GM20000 (cell line): ENCODE data around the gene VAX1.
A peak's percentile ranks its signal among the peaks of the same experiment; 100 is the strongest.

Source experiments
- DNase-seq: peaks from one replicate; pipeline ENCODE4 v3.0.0; 2012; ENCODE audit warnings: low spot score
- TF ChIP-seq, protein P1 (sequence below): IDR thresholded peaks from 2 replicates; pipeline ENCODE4 v1.5.1; 2012; ENCODE audit warnings: mild to moderate bottlenecking, control low read depth; ENCODE audit errors: extremely low read depth, missing control alignments

VAX1 gene

DNA sequence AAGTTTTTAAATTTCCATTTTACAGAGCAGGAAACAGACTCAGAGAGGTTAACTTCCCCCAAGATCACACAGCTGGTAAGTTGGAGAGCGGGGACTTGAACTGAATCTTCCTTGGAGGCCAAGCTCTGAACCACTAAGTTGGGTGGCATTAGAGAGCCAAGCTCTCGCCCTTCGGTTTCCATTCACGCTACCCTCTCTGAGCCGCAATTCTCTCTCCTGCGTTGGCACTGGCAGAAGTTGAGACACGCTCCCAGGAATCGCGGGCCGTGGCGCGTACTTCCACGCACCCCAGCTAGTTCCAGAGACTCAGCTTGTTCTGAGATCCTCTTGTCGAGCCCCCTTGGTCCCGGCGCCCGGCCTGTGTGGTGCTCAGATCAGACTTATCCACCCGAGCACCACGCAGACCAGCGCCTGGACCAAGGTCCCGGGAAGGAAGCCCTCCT lies 29.3 kb upstream of the VAX1 start:
- TF ChIP-seq, protein P1, sequence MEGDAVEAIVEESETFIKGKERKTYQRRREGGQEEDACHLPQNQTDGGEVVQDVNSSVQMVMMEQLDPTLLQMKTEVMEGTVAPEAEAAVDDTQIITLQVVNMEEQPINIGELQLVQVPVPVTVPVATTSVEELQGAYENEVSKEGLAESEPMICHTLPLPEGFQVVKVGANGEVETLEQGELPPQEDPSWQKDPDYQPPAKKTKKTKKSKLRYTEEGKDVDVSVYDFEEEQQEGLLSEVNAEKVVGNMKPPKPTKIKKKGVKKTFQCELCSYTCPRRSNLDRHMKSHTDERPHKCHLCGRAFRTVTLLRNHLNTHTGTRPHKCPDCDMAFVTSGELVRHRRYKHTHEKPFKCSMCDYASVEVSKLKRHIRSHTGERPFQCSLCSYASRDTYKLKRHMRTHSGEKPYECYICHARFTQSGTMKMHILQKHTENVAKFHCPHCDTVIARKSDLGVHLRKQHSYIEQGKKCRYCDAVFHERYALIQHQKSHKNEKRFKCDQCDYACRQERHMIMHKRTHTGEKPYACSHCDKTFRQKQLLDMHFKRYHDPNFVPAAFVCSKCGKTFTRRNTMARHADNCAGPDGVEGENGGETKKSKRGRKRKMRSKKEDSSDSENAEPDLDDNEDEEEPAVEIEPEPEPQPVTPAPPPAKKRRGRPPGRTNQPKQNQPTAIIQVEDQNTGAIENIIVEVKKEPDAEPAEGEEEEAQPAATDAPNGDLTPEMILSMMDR: no peak
- no peak for DNase-seq

DNA sequence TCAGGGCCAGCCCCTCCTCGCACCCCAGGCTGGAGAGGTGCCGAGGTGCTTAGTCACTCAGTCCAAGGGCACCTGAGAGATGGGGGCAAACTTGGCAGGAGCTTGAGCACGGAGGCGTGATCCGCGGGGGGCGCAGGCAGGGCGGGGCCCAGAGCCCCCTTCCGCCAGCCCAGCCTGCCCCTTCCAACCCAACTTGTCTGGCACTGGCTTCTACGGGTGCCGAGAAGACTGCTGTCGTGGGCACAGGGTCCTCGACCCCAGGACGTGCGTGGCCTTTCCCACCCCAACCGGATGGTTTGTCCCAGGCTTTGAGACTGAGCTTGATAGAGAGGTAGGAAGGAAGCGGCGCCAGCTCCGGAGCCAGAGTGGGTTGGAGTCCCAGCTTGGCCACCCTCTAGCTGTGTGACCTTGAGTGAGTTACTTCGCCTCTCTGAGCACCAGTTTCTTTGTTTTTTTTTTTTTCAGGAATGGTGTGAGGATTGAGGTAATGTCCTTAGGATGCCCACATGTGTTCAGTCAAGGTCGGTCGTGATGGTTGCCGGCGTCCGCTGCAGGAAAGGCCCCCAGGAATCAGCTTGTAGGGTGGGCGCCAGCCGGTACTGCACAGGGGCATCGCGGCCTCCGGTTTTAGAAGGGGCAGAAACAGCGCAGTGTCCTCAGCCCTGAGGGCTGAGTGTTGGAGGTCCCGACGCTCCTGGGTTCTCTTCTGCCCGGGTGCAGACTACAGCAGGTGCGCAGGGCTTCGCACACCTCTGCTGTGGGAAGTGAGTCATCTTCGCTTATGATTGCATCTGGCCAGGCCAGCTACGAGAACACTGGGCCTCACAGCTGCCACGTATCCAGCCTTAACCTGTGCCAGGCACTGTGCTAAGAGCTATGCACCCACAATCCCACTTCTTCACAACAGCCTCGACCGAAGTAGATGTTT lies 28.6 kb upstream of the VAX1 start:
- no peak for DNase-seq
- TF ChIP-seq, protein P1: no peak

DNA sequence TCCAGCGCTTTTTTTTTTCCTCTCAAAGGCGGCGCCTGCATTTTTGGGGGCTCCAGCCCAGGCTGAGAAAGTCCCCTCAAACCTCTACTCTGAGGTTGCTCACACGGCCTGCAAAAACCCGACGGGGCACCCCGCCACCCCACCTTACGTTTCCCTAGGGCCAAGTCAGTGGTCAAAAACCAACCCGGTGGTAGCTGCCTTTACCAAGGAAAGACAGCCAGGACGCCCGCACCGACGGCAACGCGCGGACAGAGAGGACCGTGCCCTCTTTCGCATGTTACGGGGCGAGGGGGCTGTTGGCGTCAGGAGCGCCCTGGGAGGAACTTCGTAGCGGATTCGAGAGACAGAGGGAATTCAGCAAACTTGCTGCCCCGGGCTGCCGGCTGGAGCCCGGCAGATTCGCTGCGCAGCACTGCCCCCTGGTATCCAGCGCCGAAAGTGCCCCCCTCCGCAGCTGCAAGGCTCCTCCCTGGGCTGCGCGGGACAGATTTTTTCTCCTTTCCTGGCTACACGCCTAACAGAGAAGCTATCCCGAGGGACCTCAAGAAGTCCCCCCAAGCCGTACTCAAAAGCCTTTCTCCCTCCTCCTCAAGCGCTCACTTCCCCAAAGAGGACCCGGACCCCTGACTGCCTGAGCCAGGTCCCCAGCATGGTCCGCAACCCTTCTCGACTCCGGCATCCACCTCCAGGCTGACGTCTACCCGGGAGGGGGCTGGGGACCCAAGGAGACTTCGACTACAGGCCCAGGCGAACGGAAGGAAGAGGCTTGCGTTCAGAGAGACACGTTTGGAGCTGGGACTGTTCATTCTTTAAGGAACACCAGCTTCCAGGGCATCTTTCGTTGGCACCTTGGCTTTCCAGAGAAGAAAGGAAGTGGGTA lies 27.7 kb upstream of the VAX1 start:
- TF ChIP-seq, protein P1: no peak
- peak; percentile 44 for DNase-seq

DNA sequence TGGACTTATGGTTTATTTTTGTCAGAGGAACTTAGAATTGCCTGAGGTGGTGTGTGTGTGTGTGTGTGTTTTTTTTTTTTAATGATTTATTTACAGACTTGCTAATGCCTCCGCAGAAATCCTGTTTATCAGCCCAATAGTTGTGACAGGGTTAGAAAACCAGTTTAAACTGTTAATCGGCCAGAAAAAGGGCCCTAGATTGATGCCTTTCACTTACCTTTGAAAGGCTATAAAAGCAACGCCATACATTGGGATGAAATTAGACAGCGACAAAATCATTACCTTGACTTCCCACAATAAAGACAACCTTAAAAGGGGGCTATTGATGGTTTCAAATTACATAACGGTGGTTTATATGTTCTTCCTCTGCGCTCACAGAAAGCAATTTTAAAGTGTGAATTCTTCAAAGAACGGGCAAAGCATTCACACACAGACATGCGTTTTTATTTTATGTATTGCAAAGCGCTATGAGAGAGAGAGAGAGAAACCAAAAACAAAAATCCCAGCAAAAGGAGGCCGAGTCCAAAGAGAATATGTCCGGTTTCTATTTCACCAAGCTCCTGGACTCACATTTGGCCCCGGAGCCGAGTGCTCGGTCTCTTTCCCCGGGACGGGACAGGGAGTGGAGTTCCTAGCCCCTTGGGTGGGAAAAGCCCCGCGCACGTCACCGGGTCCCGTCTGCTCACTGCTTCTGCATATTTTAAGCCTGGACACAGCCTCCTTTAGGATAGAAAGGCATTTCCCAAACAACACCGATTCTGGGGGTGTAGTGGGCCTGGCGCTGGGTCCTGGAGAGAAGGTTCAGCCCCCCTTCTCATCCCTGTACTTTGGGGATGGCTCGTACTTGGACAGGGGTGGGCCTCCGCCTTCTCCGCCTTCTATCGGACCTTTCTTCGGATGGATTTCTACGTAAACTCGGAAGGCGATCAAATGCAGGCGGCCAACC lies 26.8 kb upstream of the VAX1 start:
- TF ChIP-seq, protein P1: no peak

DNA sequence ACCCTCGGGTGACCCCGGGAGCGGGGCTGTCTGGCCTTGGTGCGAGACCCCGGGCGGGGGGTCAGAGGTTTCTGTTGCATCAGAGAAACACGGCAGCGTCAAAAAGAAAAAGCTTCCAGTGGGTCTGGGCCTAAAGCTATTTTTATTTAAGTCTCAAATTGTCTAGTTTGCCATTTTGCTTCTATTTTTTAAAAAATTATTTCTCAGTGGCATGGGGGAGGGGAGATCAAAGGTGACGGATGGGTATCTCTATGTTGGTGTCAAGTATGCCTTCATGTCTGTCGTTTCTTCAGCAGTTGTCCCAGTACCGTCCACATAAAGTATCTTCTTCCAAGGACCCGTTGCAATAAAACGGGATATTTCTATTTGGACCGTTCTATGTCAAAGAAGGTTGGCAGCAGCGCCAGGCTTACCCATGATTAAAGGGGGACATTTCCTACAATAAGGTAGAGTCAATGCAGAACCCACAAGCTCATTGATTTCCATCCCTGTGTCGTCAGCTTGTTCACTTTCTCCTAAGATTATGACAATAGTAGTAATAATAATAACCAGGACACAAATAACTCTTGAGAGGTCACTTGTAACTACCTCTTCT lies 26.0 kb upstream of the VAX1 start:
- TF ChIP-seq, protein P1: no peak
- no peak for DNase-seq

More for the DNA sequence above, 26.8 kb upstream of the VAX1 start:
- DNase-seq: no peak

DNA sequence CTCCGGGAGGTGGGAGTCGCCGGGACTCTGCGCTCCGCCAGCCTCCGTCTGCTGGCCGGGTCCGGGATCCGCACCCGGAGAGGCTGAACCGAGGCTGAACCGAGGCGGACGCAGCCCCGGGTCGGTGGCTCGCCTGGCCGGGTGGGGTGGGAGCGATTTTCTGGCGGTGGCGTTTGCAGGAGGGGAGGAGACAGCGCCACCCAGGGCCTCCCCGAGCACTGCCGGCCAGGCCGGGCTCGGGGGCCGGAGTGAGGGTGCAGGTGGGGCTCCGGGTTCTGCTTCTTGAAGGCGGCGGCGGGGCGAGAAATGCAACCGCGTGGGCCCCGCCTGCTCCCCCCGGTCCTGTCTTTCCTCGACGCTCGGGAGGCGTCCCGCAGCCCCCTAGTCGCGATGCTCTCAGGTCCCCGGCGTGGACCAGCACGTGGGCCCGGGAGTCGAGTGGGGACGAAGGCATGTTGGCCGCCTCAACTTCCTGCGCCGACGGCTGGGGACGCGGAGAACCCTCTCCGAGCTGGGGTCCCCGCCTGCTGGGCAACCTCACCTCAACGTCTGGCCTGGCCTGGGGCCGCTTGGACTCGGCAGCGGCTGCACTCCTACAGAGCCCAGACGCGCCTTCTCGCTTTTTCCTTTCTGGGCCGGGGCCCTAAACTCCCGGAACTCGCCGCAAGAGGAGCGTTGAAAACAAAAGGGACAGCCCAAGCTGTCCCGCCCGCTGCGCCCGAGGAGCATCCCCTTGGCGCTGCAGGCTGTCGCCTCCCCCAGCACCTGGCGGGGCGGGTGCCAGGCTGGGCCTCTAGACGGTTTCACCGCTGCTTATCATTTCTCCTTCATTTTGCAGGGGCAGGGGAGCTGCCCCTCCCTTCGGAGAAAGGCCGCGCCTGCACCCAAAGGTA lies 25.2 kb upstream of the VAX1 start:
- TF ChIP-seq, protein P1: no peak
- no peak for DNase-seq
